GM19467 (cell line): ENCODE data around the gene DNAH8.

Experiments used
- ATAC-seq: cut with Tn5 transposase; IDR thresholded peaks from one replicate; pipeline ENCODE4 v1.9.1; 2021; ENCODE audit warnings: mild to moderate bottlenecking, moderate library complexity; ENCODE audit not compliant: unreplicated experiment

The DNAH8 gene

DNA sequence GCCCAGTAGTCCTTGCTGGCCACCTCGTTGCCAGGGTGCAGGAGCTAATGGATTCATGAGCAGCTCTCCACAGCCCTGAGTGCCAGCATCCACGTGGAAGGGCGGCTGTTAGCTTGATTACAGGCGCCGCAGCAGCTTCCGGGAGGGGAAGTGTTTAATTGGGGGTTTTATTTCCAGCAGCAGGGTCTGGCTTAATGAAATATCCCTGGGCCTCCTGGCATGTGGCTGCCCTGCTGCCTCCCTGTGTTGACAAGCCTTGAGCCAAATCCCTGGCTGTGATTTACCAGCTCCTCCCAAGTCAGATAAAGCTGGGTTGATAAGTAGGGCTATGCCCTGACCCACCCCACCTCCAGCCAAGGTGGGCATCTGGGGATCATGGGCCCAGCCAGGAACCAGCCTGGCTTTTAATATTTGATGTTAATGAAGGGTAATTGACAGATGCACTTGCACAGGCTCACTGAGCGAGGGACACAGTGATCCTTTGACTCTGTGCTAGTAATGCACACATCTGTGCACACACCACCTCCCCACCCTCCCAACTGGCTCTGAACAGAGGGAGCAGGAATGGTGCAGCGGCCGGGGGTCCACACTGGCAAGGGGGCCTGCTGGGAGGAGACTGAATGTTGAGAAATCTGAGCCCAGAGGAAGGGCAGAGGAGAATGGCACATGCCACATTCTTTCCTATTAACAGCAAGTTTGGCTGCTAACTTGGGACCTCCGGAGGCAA lies 347.1 kb downstream of the DNAH8 start:
- no peak for ATAC-seq

GRCh38 chr6:39063526-39063925 lies 348.4 kb downstream of the DNAH8 start:
- no peak for ATAC-seq

DNA sequence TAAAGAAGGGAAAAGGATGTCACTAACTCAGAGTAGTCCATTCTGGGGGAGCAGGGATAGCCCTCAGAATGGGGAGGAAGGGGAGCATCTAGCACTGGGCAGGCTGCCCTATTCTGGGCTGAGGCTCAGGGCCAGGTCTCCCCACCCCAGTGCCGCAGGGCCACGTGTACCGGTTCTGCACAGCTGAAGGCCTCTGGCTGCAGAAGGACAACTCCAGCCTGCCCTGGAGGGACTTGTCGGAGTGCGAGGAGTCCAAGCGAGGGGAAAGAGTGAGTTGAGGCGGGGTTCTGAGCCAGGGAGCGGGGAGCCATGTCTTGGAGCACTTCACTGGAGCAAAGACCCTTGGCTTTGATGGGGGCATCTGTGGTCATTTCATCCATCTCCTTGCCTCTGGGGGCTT lies 350.4 kb downstream of the DNAH8 start:
- ATAC-seq, result no peak

GRCh38 chr6:39068391-39068790 lies 353.3 kb downstream of the DNAH8 start:
- no peak for ATAC-seq

DNA sequence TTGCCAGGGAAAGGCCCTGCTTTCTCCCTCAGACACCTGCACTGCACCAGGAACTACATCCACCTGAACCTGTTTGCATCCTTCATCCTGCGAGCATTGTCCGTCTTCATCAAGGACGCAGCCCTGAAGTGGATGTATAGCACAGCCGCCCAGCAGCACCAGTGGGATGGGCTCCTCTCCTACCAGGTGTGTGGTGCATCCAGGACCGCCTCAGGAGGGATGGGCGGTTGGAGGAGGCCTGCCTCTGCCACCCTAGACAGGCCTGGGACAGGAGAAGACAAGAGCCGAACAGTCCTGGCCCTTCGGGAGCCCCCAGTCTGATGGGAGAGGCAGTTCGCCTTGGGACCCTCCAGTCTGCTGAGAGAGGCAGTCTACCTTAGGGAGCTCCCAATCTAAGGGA lies 357.7 kb downstream of the DNAH8 start:
- no peak for ATAC-seq

DNA sequence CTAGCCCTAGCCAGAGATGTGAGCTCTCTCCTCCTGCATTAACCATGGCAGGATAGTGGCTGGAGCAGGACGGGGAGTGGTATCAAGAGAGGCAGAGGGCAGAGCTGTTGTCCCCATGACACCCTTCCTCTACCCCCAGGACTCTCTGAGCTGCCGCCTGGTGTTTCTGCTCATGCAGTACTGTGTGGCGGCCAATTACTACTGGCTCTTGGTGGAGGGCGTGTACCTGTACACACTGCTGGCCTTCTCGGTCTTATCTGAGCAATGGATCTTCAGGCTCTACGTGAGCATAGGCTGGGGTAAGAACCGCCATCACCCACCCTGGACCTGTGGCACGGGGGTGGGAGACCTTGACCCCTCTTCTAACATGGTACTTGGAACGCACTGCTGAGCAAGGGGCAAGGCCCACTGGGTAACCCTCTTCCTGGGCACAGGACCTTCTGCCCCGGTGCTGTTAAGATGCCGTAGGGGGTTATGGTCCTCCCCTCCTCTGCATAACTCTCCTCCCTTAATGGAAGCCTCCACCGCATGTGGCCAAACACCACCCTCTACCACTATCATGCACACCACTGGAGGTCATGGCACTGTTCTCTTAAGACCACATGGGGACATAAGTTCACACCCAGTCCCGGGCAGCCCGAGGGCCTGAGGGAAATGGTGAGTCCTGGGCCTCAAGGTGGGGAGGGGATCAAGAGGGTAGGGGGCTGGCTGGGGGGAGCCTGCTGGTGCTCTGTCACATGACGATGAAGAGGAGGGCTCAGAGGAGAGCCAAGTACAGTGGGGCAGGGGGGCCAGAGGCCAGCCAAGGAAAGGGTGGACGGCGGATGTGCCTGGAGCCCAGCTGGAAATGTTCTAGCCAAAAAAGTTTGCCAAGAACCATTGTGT lies 358.6 kb downstream of the DNAH8 start:
- no peak for ATAC-seq

DNA sequence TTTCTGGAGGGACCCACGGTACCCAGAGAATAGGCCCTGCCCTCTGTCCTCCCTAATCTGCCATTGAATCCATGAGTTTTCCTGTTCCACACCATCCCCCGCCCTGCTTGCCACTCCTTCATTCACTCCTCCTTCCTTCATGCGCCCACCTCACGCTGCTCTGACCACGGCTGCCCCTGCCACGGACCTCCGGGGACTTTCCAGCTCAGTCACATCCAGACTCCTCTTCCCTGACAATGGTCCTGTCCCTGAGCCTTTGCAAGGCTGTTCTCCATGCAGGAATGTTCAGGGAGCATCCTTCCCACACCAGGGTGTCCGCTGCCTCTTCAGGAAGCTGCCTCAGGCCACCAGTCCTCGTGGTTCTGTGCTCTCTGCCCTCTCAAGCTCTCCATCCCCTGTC lies 359.4 kb downstream of the DNAH8 start:
- no peak for ATAC-seq

DNA sequence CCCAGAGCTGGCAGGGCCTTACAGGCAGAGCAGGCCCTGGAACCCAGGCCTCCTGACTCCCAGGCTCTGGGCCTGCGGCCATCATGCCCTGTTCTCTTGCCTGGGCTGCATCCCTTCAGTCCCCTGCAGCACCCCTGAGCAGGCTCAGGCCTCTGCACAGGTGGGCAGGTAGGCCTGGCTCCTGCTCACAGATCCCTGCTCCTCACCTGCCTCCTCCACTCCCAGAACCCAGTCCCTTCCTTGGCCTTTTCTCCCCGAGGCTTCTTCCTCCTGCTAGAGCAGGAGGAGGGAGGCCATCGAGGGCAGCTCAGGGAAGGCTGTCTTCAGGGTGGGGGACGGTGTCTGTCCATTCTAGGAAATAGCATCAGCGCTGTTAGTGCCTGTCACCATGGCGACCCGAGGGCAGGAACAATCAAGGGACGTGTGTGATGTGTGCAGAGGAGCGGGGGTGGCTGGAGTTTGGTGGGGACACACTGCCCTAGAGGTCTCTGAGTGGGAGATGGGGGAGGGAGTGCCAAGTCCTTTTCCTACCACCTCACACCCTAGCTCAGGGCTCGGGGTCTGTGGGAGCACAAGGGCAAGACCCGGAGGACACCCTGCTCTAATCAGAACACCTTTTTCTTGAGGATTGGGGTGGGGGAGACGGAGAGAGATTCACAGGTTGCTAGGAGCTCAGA lies 360.0 kb downstream of the DNAH8 start:
- ATAC-seq, result no peak

GRCh38 chr6:39075807-39076622 lies 360.9 kb downstream of the DNAH8 start:
- no peak for ATAC-seq

DNA sequence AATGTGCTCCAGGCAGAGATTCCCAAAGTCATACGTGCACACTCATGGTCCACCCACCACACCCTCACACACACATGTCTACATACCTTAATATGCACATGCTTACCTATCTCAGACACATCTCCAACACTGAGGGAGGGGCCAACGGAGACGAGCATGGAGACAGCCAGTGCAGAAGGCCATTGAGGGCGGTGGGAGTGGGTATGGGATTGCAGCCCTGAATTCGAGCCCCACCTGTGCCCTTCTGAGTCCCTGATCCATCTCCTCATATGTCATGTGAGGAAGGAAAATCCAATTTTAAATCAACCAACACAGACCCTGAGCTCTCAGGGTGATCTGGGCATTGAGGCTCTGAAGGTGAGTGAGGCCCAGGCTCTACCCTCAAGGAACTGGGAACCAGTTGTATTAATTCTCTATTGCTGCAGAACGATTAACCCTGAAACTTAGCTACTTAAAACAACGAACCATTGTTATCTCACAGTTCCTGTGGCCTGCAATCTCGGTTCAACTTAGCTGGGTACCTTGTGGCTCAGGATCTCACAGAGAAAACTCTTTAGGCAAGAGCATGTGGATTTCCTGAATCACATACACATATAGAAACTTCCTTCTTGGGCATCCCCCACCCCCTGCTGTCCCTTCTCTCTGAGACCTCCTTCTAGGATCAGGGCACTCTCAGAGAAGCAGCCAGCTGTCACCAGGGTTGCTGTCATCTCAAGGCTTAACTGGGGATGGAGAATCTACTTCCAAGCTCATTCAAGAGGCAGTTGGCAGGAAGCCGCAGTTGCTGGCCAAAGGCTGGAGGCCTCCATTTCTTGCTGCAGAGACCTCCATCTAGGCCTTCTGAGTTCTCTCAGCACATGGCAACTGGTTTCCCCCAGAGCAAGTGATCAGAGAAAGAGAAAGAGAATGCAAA lies 361.8 kb downstream of the DNAH8 start:
- no peak for ATAC-seq

DNA sequence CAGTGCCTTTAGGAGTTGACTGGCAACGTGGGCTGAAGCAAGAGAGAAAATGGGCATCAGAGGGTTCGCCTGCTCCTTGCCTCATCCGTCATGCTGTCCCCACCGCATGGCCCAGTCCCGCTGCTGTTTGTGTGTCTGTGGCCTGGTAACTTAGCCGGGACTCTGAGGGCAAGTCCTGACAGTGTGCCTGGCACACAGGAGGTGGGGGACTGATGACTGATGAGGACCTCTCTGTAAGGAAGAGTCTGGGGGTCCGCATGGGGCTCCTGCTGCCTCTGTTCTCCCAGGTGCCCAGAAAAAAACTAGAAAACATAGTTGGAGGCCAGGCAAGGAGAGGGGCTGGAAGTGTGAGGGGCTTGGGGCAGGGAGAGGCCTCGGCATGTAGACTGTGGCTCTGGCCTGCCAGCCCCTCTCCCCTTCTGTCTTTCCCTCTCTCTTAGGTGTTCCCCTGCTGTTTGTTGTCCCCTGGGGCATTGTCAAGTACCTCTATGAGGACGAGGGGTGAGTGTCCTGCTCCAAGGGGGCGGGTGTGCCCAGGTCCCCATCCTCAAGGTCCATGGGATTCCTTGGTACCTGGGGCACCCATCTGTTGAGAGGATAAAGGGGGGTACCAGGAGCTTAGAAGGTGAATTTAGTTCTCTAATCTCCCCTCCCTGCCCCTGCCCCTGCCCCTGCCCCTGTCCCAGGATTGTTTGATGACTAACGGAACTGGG lies 362.9 kb downstream of the DNAH8 start:
- no peak for ATAC-seq

DNA sequence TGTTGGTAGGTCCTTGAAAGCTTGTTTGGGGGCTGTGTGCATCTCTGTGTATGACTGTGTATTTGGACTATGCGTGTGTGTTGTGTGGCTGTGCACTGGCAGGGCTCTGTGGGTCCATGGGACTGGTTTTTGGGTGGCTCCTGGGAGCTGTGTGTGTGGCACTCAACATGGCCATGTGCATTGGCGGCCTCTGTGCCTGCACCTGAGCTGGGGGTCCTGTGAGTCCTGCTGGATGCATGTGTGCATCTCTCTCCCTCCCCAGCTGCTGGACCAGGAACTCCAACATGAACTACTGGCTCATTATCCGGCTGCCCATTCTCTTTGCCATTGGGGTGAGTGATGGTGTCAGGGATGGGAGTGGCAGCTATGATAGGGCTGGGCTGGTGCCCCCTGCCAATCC lies 363.6 kb downstream of the DNAH8 start:
- no peak for ATAC-seq

DNA sequence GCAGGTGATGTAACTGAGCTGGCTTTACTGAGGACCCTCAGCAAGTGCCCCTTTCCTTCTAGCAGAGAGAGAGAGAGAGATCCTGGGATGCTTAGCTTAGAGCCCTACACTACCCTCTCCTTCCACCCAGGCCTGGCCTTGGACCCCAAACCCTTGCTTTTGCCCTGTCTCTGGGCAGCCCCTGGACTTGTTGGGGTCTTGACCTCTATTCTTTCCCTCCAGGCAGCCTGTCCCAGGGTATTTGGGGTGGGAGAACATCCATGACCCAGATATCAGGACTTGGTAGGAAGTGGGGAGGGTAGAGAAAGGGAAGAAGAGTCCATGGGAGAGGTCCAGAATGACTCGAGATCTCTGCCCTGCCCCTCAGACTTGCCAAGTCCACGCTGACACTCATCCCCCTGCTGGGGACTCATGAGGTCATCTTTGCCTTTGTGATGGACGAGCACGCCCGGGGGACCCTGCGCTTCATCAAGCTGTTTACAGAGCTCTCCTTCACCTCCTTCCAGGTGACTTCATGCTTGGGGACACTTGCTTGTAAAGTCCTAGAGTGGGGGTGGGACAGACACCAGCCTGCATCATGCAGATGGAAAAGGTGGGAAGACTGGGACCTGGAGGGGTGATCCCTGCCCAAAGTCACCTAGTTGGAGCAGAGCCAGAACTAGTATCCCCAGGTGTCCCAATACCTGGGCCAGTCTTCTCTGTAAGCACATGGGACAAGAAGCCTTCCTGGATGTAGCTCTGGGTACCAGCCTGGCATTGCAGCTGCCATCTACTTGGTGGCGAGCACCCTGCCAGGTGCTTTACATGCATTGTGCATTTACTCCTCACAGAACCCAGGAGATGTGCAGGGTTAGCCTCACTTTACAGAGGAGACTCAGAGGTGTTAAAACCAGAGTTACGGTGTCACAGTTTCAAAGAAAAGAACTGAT lies 364.4 kb downstream of the DNAH8 start:
- no peak for ATAC-seq
